GM12878 (cell line): ENCODE results near the gene XRCC4.

ENCODE experiments used
- BHLHE40 ChIP-seq, 2 experiments: fragments of 450-650 bp in 1 of 2; IDR thresholded peaks; 2 replicates each; pipeline ENCODE4 v1.6.1; 2011 to 2017; ENCODE audit warnings: low read depth in 2 of 2, borderline replicate concordance in 1 of 2, improper control_type of control experiment in 1 of 2, low read length in 1 of 2, mild to moderate bottlenecking in 1 of 2
- POLR2A ChIP-seq: IDR thresholded peaks from 2 replicates; pipeline ENCODE4 v1.6.1; 2011; ENCODE audit warnings: low read depth, mild to moderate bottlenecking, low read length
- RAD21 ChIP-seq: IDR thresholded peaks from 2 replicates; pipeline ENCODE4 v1.6.1; 2011; ENCODE audit warnings: mild to moderate bottlenecking, low read depth, low read length, moderate library complexity; ENCODE audit not compliant: insufficient read depth
- TBL1XR1 ChIP-seq: IDR thresholded peaks from 2 replicates; pipeline ENCODE4 v1.6.1; 2012; ENCODE audit warnings: low read depth, low read length, improper control_type of control experiment
- TF ChIP-seq, protein P1 (sequence below), 3 experiments: IDR thresholded peaks in 2 of 3; conservative IDR thresholded peaks in 1 of 3; 2 replicates each; pipeline ENCODE4 v1.5.1; 2011; ENCODE audit warnings: low read depth in 3 of 3, low read length in 3 of 3, mild to moderate bottlenecking in 3 of 3, control low read depth in 2 of 3, moderate library complexity in 2 of 3, inconsistent platforms in 1 of 3, mixed read lengths in 1 of 3; ENCODE audit not compliant: control insufficient read depth in 2 of 3, insufficient read depth in 1 of 3; ENCODE audit errors: extremely low read depth in 1 of 3

DNA sequence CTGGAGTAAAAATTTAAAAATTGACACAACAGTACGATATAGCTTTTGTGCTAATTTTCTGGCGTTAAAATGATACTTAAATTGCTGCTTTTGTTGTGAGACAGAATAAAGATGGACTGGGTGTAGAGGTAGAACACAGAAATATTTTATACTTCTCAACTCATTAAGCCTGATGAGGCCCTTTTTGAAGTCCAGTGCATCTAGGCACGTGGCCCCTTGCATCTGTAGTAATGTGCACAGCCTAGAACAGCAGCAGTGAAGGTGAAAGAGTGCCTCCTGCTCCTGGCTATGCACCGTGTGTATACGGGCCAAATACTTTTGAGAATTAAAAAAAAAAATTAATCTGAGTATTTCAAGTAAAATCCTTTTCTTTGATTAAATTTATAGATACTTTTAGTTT is 115.6 kb downstream of the XRCC4 start:
- TF ChIP-seq BHLHE40 (IDR thresholded peaks at IDR 0.05; ENCODE audit: borderline replicate concordance in 1 of 2, low read depth in 2 of 2, low read length in 1 of 2) (no peak), POLR2A (no peak), RAD21 (no peak), TBL1XR1 (no peak)
- TF ChIP-seq, protein P1, sequence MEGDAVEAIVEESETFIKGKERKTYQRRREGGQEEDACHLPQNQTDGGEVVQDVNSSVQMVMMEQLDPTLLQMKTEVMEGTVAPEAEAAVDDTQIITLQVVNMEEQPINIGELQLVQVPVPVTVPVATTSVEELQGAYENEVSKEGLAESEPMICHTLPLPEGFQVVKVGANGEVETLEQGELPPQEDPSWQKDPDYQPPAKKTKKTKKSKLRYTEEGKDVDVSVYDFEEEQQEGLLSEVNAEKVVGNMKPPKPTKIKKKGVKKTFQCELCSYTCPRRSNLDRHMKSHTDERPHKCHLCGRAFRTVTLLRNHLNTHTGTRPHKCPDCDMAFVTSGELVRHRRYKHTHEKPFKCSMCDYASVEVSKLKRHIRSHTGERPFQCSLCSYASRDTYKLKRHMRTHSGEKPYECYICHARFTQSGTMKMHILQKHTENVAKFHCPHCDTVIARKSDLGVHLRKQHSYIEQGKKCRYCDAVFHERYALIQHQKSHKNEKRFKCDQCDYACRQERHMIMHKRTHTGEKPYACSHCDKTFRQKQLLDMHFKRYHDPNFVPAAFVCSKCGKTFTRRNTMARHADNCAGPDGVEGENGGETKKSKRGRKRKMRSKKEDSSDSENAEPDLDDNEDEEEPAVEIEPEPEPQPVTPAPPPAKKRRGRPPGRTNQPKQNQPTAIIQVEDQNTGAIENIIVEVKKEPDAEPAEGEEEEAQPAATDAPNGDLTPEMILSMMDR (IDR thresholded peaks at IDR 0.05 in 2 of 3, conservative IDR thresholded peaks at IDR 0.05 in 1 of 3; ENCODE audit: control insufficient read depth in 2 of 3, extremely low read depth in 1 of 3, insufficient read depth in 1 of 3, low read depth in 3 of 3, low read length in 3 of 3), result no peak
